Stimulated activated CD4-positive, alpha-beta T cell treated with anti-CD3 and anti-CD28 coated beads, Interleukin-1b, Interleukin-23, amount 100 ng/mL, for 48 hours (primary cell): Measurements from ENCODE around the gene FAM110D.

Experiments used
- DNase-seq: peaks from one replicate; pipeline ENCODE4 v3.0.0-alpha.2; 2020

Gene FAM110D

GRCh38 chr1:26190373-26190987, 31.6 kb downstream of the FAM110D start, which contains the start of gene CATSPER4:
TSS of gene CATSPER4 (plus strand) at chr1:26190602. CDS start at chr1:26190628, 26 bp downstream.
- no peak for DNase-seq

- DNase-seq: no peak
Measured at GRCh38 chr1:26191739-26192138, 32.9 kb downstream of the FAM110D start.

- DNase-seq: no peak
Measured at GRCh38 chr1:26195805-26196204, 36.9 kb downstream of the FAM110D start.

- DNase-seq: no peak
Measured at GRCh38 chr1:26197301-26197700, 38.4 kb downstream of the FAM110D start.

GRCh38 chr1:26197813-26198212, 38.9 kb downstream of the FAM110D start:
- no peak for DNase-seq

- no peak for DNase-seq
Measured at GRCh38 chr1:26200413-26200812, 41.5 kb downstream of the FAM110D start.

- no peak for DNase-seq
Measured at GRCh38 chr1:26203642-26204318, 44.9 kb downstream of the FAM110D start.

- DNase-seq: no peak
Measured at GRCh38 chr1:26210147-26210870, 51.4 kb downstream of the FAM110D start.

- no peak for DNase-seq
Measured at GRCh38 chr1:26212726-26213125, 53.8 kb downstream of the FAM110D start.

GRCh38 chr1:26213335-26213905, 54.5 kb downstream of the FAM110D start:
- DNase-seq: no peak
